ENCODE results near the gene LILRB4. TPM values are rescaled to one million over a fixed set of nuclear protein-coding genes. Genes with fewer than 3 reads are reported as not detected.

The LILRB4 gene
- total RNA-seq, 1 donor from 2014 or later: not detected

DNA sequence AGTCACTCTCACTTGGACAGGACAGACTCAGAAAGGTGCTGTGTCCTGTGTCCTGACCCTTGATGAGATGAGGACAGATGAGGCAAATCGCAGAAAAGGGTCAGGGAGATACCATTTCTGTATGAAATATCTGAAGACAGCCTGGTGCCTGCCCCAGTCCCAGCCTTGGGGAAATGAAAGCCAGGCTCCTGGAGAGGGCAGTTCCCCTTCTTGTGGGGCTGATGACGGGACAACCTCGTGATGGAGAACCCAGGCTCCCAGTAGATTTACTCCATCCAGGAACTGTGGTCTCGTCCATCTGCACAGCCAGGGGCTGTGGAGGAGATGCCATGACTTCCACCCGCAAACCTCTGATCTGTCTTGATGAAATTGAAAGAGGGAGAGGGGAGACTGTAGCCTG is 18.7 kb upstream of the LILRB4 start:
- Mint-ChIP-seq H3K4me3 (ENCODE audit: unreplicated experiment) (no peak overlapping the region), H3K36me3 (ENCODE audit: low read depth, unreplicated experiment) (no peaks in the 10 kb centered on the region), H3K9me3 (ENCODE audit: unreplicated experiment) (peaks cover 5% of the 10 kb centered on the region), H3K4me1 (ENCODE audit: low read depth, unreplicated experiment) (no peaks in the 10 kb centered on the region), H3K27ac (ENCODE audit: unreplicated experiment) (no peak overlapping the region), H3K27me3 (ENCODE audit: low read depth, unreplicated experiment) (no peaks in the 10 kb centered on the region)
- H2AFZ ChIP-seq (ENCODE audit: low read depth, low read length): no peak overlapping the region
- no peak overlapping the region for H3K27ac ChIP-seq (ENCODE audit: low read depth, low read length)
- H4K20me1 ChIP-seq (ENCODE audit: insufficient read depth, low read length): no peaks in the 10 kb centered on the region
- TF ChIP-seq, protein P1, sequence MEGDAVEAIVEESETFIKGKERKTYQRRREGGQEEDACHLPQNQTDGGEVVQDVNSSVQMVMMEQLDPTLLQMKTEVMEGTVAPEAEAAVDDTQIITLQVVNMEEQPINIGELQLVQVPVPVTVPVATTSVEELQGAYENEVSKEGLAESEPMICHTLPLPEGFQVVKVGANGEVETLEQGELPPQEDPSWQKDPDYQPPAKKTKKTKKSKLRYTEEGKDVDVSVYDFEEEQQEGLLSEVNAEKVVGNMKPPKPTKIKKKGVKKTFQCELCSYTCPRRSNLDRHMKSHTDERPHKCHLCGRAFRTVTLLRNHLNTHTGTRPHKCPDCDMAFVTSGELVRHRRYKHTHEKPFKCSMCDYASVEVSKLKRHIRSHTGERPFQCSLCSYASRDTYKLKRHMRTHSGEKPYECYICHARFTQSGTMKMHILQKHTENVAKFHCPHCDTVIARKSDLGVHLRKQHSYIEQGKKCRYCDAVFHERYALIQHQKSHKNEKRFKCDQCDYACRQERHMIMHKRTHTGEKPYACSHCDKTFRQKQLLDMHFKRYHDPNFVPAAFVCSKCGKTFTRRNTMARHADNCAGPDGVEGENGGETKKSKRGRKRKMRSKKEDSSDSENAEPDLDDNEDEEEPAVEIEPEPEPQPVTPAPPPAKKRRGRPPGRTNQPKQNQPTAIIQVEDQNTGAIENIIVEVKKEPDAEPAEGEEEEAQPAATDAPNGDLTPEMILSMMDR (IDR thresholded peaks at IDR 0.05; ENCODE audit: insufficient read depth, low read depth, low read length): no peak
- TF ChIP-seq EZH2 (IDR thresholded peaks at IDR 0.05; ENCODE audit: insufficient read depth, low read length): no peak
- no peak overlapping the region for H3K4me2 ChIP-seq (ENCODE audit: low read length)
- H3K9ac ChIP-seq (ENCODE audit: low read length): no peak overlapping the region
- no peak overlapping the region for H3K4me3 ChIP-seq (ENCODE audit: insufficient read depth, low read depth, low read length)
- no peaks in the 10 kb centered on the region for H3K9me3 ChIP-seq (ENCODE audit: insufficient read depth, low read depth, low read length)
- FAIRE-seq: no peak
- H3K36me3 ChIP-seq (ENCODE audit: insufficient read depth, low read length): no peaks in the 10 kb centered on the region
- H3K4me1 ChIP-seq (ENCODE audit: insufficient read depth, low read length): no peaks in the 10 kb centered on the region
- H3K79me2 ChIP-seq (ENCODE audit: insufficient read depth, low read length): no peaks in the 10 kb centered on the region
- DNase-seq (ENCODE audit: low read depth): no peak
- no peaks in the 10 kb centered on the region for H3K27me3 ChIP-seq (ENCODE audit: insufficient read depth, low read length)

DNA sequence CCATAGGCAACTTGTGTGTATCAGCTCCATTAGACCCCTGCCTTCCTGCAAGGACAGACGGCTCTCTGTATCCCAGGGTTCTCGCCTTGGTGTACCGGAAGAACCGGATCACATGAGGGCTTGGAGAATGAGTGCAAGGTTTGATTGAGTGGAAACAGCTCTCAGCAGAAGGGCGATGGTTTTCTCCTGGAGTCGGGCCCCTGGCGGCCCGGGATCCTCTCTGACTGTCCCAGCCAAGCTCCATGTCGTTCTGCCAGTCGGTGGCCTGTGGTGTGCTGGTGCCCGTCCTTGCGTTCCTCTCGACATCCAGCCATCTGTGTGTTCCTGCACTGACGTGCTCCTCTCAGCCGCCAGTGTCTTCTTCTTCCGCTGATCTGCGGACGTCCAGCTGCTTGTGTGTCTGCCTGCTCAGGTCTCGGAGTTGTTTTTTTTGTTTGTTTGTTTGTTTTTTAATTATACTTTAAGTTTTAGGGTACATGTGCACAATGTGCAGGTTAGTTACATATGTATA is 16.4 kb upstream of the LILRB4 start:
- Mint-ChIP-seq H3K27me3 (ENCODE audit: low read depth, unreplicated experiment) (no peaks in the 10 kb centered on the region), H3K4me1 (ENCODE audit: low read depth, unreplicated experiment) (no peaks in the 10 kb centered on the region), H3K36me3 (ENCODE audit: low read depth, unreplicated experiment) (no peaks in the 10 kb centered on the region), H3K9me3 (ENCODE audit: unreplicated experiment) (peaks cover 5% of the 10 kb centered on the region), H3K4me3 (ENCODE audit: unreplicated experiment) (no peak overlapping the region), H3K27ac (ENCODE audit: unreplicated experiment) (no peak overlapping the region)
- no peak for FAIRE-seq
- Histone ChIP-seq H4K20me1 (ENCODE audit: insufficient read depth, low read length) (no peaks in the 10 kb centered on the region), H3K9ac (ENCODE audit: low read length) (no peak overlapping the region), H3K36me3 (ENCODE audit: insufficient read depth, low read length) (no peaks in the 10 kb centered on the region), H3K9me3 (ENCODE audit: insufficient read depth, low read depth, low read length) (no peaks in the 10 kb centered on the region), H3K4me3 (ENCODE audit: insufficient read depth, low read depth, low read length) (no peak overlapping the region), H3K79me2 (ENCODE audit: insufficient read depth, low read length) (no peaks in the 10 kb centered on the region), H3K4me1 (ENCODE audit: insufficient read depth, low read length) (no peaks in the 10 kb centered on the region), H3K27ac (ENCODE audit: low read depth, low read length) (no peak overlapping the region), H3K4me2 (ENCODE audit: low read length) (no peak overlapping the region), H3K27me3 (ENCODE audit: insufficient read depth, low read length) (no peaks in the 10 kb centered on the region), H2AFZ (ENCODE audit: low read depth, low read length) (no peak overlapping the region)
- TF ChIP-seq, protein P1 (IDR thresholded peaks at IDR 0.05; ENCODE audit: insufficient read depth, low read depth, low read length): no peak
- TF ChIP-seq EZH2 (IDR thresholded peaks at IDR 0.05; ENCODE audit: insufficient read depth, low read length): no peak
- DNase-seq (ENCODE audit: low read depth): no peak

DNA sequence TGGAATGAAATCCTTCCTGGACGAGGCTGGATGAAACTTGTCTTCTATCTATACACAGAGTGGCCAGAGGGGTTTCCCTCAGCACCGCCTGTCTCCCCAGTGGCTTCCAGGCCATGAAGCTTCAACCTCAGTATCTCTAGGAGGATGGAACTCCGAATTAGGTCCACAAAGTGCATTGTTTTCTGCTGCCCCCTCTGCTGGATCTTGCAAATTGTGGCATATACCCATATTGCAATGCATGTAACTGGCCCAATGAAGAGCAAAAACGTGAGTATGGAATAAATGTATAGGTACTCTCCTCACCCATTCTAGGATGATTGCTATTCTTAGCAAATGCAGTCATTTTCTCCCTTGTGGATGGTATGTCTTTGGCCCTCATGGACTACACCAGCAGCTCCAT is 14.7 kb upstream of the LILRB4 start:
- FAIRE-seq (no peak), DNase-seq (ENCODE audit: low read depth) (no peak)
- Histone ChIP-seq H3K9me3 (ENCODE audit: insufficient read depth, low read depth, low read length) (no peaks in the 10 kb centered on the region), H2AFZ (ENCODE audit: low read depth, low read length) (no peak overlapping the region), H3K4me1 (ENCODE audit: insufficient read depth, low read length) (no peaks in the 10 kb centered on the region), H3K36me3 (ENCODE audit: insufficient read depth, low read length) (no peaks in the 10 kb centered on the region), H3K9ac (ENCODE audit: low read length) (no peak overlapping the region), H4K20me1 (ENCODE audit: insufficient read depth, low read length) (no peaks in the 10 kb centered on the region), H3K27me3 (ENCODE audit: insufficient read depth, low read length) (no peaks in the 10 kb centered on the region), H3K4me2 (ENCODE audit: low read length) (no peak overlapping the region), H3K79me2 (ENCODE audit: insufficient read depth, low read length) (no peaks in the 10 kb centered on the region), H3K27ac (ENCODE audit: low read depth, low read length) (no peak overlapping the region), H3K4me3 (ENCODE audit: insufficient read depth, low read depth, low read length) (no peak overlapping the region)
- no peaks in the 10 kb centered on the region for H3K4me1 Mint-ChIP-seq (ENCODE audit: low read depth, unreplicated experiment)
- no peak overlapping the region for H3K27ac Mint-ChIP-seq (ENCODE audit: unreplicated experiment)
- no peak for TF ChIP-seq EZH2 (IDR thresholded peaks at IDR 0.05; ENCODE audit: insufficient read depth, low read length)
- TF ChIP-seq, protein P1 (IDR thresholded peaks at IDR 0.05; ENCODE audit: insufficient read depth, low read depth, low read length): no peak
- H3K27me3 Mint-ChIP-seq (ENCODE audit: low read depth, unreplicated experiment): no peaks in the 10 kb centered on the region
- peaks cover 5% of the 10 kb centered on the region for H3K9me3 Mint-ChIP-seq (ENCODE audit: unreplicated experiment)
- no peak overlapping the region for H3K4me3 Mint-ChIP-seq (ENCODE audit: unreplicated experiment)
- H3K36me3 Mint-ChIP-seq (ENCODE audit: low read depth, unreplicated experiment): no peaks in the 10 kb centered on the region

Data from astrocyte (in vitro differentiated cells and primary cell).